Measurements from ENCODE around the gene PRKAG1.
A peak's percentile ranks its signal among the peaks of the same experiment; 100 is the strongest.

The PRKAG1 gene

DNA sequence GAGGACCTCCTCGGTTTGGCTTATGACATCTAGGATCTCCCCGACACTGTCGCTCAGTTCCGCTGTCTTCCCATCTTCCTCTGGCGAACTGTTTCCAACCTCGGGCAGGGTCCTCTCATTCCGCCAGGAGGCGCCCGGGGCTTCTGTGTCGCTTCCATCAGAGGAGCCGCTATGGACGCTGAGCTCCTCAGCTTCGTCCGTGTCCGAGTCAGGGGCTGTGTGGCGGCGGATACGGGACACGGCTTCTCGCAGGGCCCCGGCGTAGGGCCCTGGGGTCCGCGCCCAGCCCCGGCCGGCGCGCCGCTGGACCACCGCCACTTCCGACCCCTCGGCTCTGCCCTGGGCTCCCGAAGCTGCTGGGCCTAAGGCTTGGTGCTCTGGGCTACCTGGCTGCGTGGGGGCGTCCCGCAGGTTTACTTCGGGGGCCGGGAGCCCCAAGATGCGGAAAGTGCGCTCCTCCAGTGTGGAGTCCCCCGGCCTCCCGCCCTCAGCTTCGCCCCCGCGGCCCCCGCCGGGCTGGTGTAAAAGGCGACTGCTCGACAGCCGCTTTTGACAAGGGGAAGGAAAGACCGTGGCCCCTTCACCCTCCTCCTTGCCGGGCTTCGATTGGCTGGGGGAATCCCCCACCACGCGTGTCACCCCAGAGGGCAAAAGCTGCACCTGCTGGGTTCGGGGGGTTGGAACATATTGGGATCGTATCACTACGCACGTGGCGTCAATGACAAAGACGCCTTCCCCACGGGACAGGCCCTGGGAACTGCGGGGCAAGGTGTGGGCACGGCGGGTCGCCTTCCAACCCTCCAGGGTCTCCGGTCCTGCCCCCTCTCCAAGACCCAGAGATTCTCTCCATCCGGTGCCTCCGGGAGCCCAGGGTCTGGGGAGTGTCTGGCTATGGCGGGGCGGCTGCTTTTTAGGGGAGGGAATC lies 21.5 kb downstream of the PRKAG1 start:
- no peaks in the 10 kb centered on the region for H3K9me2 ChIP-seq (replicated peaks; ENCODE audit: insufficient read depth, low read length)
- no peaks in the 10 kb centered on the region for H4K20me1 ChIP-seq (ENCODE audit: insufficient read depth, low read length)
- H2AFZ ChIP-seq (ENCODE audit: low read length), result peak overlapping the region; percentile 46; the same call in 1 of the 2 replicates
- H3K27me3 ChIP-seq (replicated peaks; ENCODE audit: insufficient read depth, low read length), result peaks cover 21% of the 10 kb centered on the region
- peaks cover 8% of the 10 kb centered on the region for H3K4me1 ChIP-seq (ENCODE audit: low read length)
- peak; percentile 59 for DNase-seq
- H3K79me2 ChIP-seq (ENCODE audit: low read length), result no peaks in the 10 kb centered on the region
- no peak for TF ChIP-seq EZH2 (optimal IDR thresholded peaks at IDR 0.05; ENCODE audit: low read depth, low read length)
- TF ChIP-seq, protein P1, sequence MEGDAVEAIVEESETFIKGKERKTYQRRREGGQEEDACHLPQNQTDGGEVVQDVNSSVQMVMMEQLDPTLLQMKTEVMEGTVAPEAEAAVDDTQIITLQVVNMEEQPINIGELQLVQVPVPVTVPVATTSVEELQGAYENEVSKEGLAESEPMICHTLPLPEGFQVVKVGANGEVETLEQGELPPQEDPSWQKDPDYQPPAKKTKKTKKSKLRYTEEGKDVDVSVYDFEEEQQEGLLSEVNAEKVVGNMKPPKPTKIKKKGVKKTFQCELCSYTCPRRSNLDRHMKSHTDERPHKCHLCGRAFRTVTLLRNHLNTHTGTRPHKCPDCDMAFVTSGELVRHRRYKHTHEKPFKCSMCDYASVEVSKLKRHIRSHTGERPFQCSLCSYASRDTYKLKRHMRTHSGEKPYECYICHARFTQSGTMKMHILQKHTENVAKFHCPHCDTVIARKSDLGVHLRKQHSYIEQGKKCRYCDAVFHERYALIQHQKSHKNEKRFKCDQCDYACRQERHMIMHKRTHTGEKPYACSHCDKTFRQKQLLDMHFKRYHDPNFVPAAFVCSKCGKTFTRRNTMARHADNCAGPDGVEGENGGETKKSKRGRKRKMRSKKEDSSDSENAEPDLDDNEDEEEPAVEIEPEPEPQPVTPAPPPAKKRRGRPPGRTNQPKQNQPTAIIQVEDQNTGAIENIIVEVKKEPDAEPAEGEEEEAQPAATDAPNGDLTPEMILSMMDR (IDR thresholded peaks at IDR 0.05; ENCODE audit: low read length), result peak; percentile 62
- TF ChIP-seq EZH2phosphoT487 (IDR thresholded peaks at IDR 0.05; ENCODE audit: low read length), result no peak
- H3K36me3 ChIP-seq (replicated peaks; ENCODE audit: insufficient read depth, low read length), result no peaks in the 10 kb centered on the region
- H3K9me3 ChIP-seq (replicated peaks; ENCODE audit: insufficient read depth, low read length), result no peaks in the 10 kb centered on the region
- H3K4me3 ChIP-seq (ENCODE audit: low read length), result peak overlapping the region; percentile 40
- peak overlapping the region; percentile 79 for H3K4me2 ChIP-seq (ENCODE audit: low read depth, low read length)
- no peak overlapping the region for H3K9ac ChIP-seq (ENCODE audit: low read length)
- H3K27ac ChIP-seq (ENCODE audit: low read length), result no peak overlapping the region
- peaks cover 13% of the 10 kb centered on the region; the same call in 1 of the 2 replicates for H3F3A ChIP-seq (ENCODE audit: insufficient read depth, low read length)

DNA sequence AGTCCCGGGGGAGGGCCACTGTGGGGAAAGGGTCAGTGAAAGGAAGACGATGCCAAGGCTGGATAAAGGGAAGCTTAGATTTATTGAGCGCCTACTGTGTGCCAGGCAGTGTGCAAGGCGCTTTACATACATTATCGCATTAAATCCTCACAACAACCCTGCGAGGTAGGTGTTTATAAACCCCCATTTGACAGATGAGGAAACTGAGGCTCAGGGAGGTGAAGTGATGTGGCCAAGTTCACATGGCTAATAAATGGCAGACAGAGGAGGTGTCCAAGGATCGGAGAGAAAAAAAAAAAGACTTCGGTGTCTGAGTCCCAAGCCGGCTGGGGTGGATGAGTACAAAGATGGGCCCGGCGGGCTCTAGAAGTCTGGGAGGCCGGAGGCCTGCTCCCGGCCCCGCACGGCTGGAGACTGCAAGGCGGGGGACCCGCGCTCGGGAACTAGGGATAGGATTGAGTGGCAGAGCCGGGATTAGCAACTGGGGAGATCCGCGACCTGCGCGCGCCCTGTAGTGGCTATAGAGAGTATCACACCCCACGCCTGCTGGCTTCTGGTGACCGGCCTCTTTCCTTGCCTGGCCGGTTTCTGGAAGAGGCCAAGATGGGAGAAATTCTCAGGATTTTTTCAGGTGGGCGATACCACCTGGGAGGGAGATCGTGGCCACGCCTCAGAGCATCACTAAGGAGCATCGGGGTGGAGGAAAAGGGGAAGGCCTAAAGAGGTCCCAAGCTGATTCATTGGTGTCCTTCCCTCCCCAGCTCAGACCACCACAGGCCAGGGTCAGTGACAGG lies 23.3 kb downstream of the PRKAG1 start:
- DNase-seq, result peak; percentile 44
- Histone ChIP-seq H3K4me2 (ENCODE audit: low read depth, low read length) (peak overlapping the region; percentile 67), H3K27ac (ENCODE audit: low read length) (no peak overlapping the region), H2AFZ (ENCODE audit: low read length) (0 out of 2 replicates have a peak overlapping the region, but pooled peaks have one; percentile 28), H3F3A (ENCODE audit: insufficient read depth, low read length) (peaks cover 13% of the 10 kb centered on the region; the same call in 1 of the 2 replicates), H3K4me1 (ENCODE audit: low read length) (peaks cover 5% of the 10 kb centered on the region), H3K36me3 (replicated peaks; ENCODE audit: insufficient read depth, low read length) (no peaks in the 10 kb centered on the region), H3K9me3 (replicated peaks; ENCODE audit: insufficient read depth, low read length) (no peaks in the 10 kb centered on the region), H3K4me3 (ENCODE audit: low read length) (peak overlapping the region; percentile 18; the same call in 1 of the 2 replicates), H3K9me2 (replicated peaks; ENCODE audit: insufficient read depth, low read length) (no peaks in the 10 kb centered on the region), H3K79me2 (ENCODE audit: low read length) (no peaks in the 10 kb centered on the region), H3K27me3 (replicated peaks; ENCODE audit: insufficient read depth, low read length) (peaks cover 21% of the 10 kb centered on the region), H3K9ac (ENCODE audit: low read length) (no peak overlapping the region), H4K20me1 (ENCODE audit: insufficient read depth, low read length) (no peaks in the 10 kb centered on the region)
- TF ChIP-seq, protein P1 (IDR thresholded peaks at IDR 0.05; ENCODE audit: low read length), result peak; percentile 76
- TF ChIP-seq EZH2 (optimal IDR thresholded peaks at IDR 0.05; ENCODE audit: low read depth, low read length), result no peak

DNA sequence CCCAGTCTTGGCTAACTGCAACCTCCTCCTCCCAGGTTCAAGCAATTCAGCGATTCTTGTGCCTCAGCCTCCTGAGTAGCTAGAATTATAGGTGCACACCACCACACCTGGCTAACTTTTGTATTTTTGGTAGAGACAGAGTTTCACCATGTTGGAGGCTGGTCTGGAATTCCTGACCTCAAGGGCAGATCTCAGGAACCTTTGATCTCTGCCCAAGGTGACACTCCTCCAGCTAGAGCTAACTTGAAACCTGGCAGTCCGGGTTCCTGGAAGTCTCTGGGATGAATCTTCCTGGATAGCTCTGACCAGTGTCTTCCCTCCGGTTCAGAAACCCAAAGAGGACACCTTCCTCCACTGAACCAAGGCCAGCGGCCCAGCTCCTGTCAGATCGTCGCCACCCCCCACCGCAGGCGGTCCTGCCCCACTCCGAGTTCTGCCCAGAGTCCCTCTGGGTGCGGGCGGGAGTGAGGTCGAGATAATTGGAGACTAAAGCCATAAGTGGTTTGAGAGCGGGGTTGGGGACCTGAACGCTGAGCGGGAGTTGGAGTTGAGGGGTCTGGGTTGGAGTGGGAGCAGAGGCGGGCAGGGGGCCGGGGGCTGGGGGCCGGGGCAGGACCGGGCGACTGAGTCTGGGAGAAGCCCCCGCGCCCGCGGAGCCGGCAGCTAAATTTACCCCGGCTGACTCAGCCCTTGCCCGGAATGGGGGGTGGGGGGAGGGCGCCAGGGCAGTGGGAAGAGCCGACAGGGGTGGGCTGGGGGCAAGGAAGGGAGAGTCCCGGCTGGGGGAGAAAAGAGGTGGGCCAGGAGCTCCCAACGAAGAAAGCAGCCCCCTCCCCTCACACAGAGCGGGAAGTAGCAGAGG lies 24.1 kb downstream of the PRKAG1 start:
- Histone ChIP-seq H3K9me2 (replicated peaks; ENCODE audit: insufficient read depth, low read length) (no peaks in the 10 kb centered on the region), H3K27ac (ENCODE audit: low read length) (no peak overlapping the region), H3K4me2 (ENCODE audit: low read depth, low read length) (no peak overlapping the region), H3K79me2 (ENCODE audit: low read length) (no peaks in the 10 kb centered on the region), H3K27me3 (replicated peaks; ENCODE audit: insufficient read depth, low read length) (peaks cover 21% of the 10 kb centered on the region), H3F3A (ENCODE audit: insufficient read depth, low read length) (peaks cover 10% of the 10 kb centered on the region; the same call in 1 of the 2 replicates), H3K4me1 (ENCODE audit: low read length) (no peaks in the 10 kb centered on the region), H3K4me3 (ENCODE audit: low read length) (no peak overlapping the region), H3K36me3 (replicated peaks; ENCODE audit: insufficient read depth, low read length) (no peaks in the 10 kb centered on the region), H2AFZ (ENCODE audit: low read length) (no peak overlapping the region), H3K9ac (ENCODE audit: low read length) (no peak overlapping the region), H3K9me3 (replicated peaks; ENCODE audit: insufficient read depth, low read length) (no peaks in the 10 kb centered on the region), H4K20me1 (ENCODE audit: insufficient read depth, low read length) (no peaks in the 10 kb centered on the region)
- TF ChIP-seq, protein P1 (IDR thresholded peaks at IDR 0.05; ENCODE audit: low read length), result no peak
- no peak for TF ChIP-seq EZH2phosphoT487 (IDR thresholded peaks at IDR 0.05; ENCODE audit: low read length)
- no peak for TF ChIP-seq EZH2 (optimal IDR thresholded peaks at IDR 0.05; ENCODE audit: low read depth, low read length)
- DNase-seq, result no peak
